K562 (cell line): ENCODE data around the gene BEST4. TPM values are rescaled to one million over a fixed set of nuclear protein-coding genes. Genes with fewer than 3 reads are reported as not detected.
A peak's percentile ranks its signal among the peaks of the same experiment; 100 is the strongest.

Experiments used
- ATAC-seq: fragments of 200-7000 bp; cut with Tn5 transposase; 3 replicates; pipeline ENCODE4 v1.9.1; 2020; ENCODE audit warnings: moderate library complexity
- BruUV-seq: library from RNA; stranded (reverse); fragments of 400-500 nt; replicated peaks from 2 replicates; lab custom pipeline; 2021; lab: Mats Ljungman, UMichigan
- CTCF ChIA-PET: fragments of 300-600 bp; formaldehyde crosslinking; extraction: SDS; loops from one replicate; lab custom pipeline; 2021; ENCODE audit warnings: low intra/inter-chr PET ratio; lab: Yijun Ruan, JAX
- POLR2A ChIA-PET: fragments of 300-600, 350-650 bp; sonication (Branson Sonifier 250); formaldehyde crosslinking; extraction: SDS; loops from one replicate; lab custom pipeline; 2021; ENCODE audit warnings: antibody characterized with exemption, inconsistent platforms; lab: Yijun Ruan, JAX
- DNase-seq, 4 experiments: peaks; one replicate each; pipeline versions ENCODE4 v3.0.0 to v3.0.0-alpha.2; 2011 to 2018; ENCODE audit warnings: low spot score in 3 of 4, mixed read lengths in 3 of 4; ENCODE audit errors: extremely low read depth in 1 of 4
- FAIRE-seq: peaks from 2 replicates; lab custom pipeline; 2011; peaks lifted over from hg19 to GRCh38; lab: Jason Lieb, UNC
- H2AFZ ChIP-seq: 2 replicates; pipeline ENCODE4 v1.6.0; 2011; ENCODE audit warnings: low read depth, low read length, control low read depth, inconsistent platforms
- H3K27ac ChIP-seq: fragments of 200-600 bp; 3 replicates; pipeline ENCODE4 v1.8.0; 2011; ENCODE audit warnings: low read depth, mild to moderate bottlenecking, control low read depth, inconsistent platforms, low read length, moderate library complexity, mixed read lengths; ENCODE audit errors: extremely low read depth
- H3K27me3 ChIP-seq, 2 experiments: fragments of 300-600 bp in 1 of 2; 2 replicates in 1 of 2; 3 replicates in 1 of 2; pipeline versions ENCODE4 v1.6.0 to v1.8.0; 2011; ENCODE audit warnings: inconsistent platforms in 2 of 2, low read length in 2 of 2, mild to moderate bottlenecking in 1 of 2, mixed read lengths in 1 of 2, moderate library complexity in 1 of 2; ENCODE audit not compliant: control insufficient read depth in 2 of 2, insufficient read depth in 2 of 2
- H3K36me3 ChIP-seq: fragments of 300-600 bp; 3 replicates; pipeline ENCODE4 v1.8.0; 2011; ENCODE audit warnings: mild to moderate bottlenecking, low read length, inconsistent platforms; ENCODE audit not compliant: control insufficient read depth, insufficient read depth
- H3K4me1 ChIP-seq, 2 experiments: fragments of 200-600 bp in 1 of 2; replicated peaks in 1 of 2; 2 replicates in 1 of 2; 3 replicates in 1 of 2; pipeline versions ENCODE4 v1.5.1 to v1.8.0; 2011; ENCODE audit warnings: inconsistent platforms in 2 of 2, low read length in 2 of 2, mild to moderate bottlenecking in 1 of 2, mixed read lengths in 1 of 2, moderate library complexity in 1 of 2; ENCODE audit not compliant: control insufficient read depth in 2 of 2, insufficient read depth in 2 of 2
- H3K4me2 ChIP-seq: 2 replicates; pipeline ENCODE4 v1.6.1; 2011; ENCODE audit warnings: low read length, control low read depth, inconsistent platforms, mixed read lengths; ENCODE audit not compliant: insufficient read depth
- H3K4me3 ChIP-seq: fragments of 200-600 bp; sonication (generic), shearing (Covaris generic); 2 replicates; pipeline ENCODE4 v1.5.1; 2016; ENCODE audit warnings: control low read depth, inconsistent platforms
- H3K79me2 ChIP-seq: fragments of 200-600 bp; 3 replicates; pipeline ENCODE4 v1.8.0; 2011; ENCODE audit warnings: low read length, inconsistent platforms; ENCODE audit not compliant: control insufficient read depth, insufficient read depth
- H3K9ac ChIP-seq, 2 experiments: 2 replicates each; pipeline versions ENCODE4 v1.6.0 to v1.6.1; 2011; ENCODE audit warnings: low read depth in 2 of 2, low read length in 2 of 2, control low read depth in 1 of 2, inconsistent platforms in 1 of 2, mild to moderate bottlenecking in 1 of 2, mixed read lengths in 1 of 2; ENCODE audit not compliant: insufficient read depth in 1 of 2
- H3K9me1 ChIP-seq: one replicate; pipeline ENCODE4 v1.6.0; 2011; ENCODE audit warnings: inconsistent platforms, mild to moderate bottlenecking, low read length, moderate library complexity; ENCODE audit not compliant: control insufficient read depth, insufficient read depth
- H3K9me3 ChIP-seq: replicated peaks from 2 replicates; pipeline ENCODE4 v1.5.1; 2011; ENCODE audit warnings: low read depth, low read length, inconsistent platforms; ENCODE audit not compliant: control insufficient read depth, insufficient read depth
- H4K20me1 ChIP-seq: replicated peaks from 2 replicates; pipeline ENCODE4 v1.6.1; 2011; ENCODE audit warnings: low read length, inconsistent platforms, mixed read lengths; ENCODE audit not compliant: control insufficient read depth, insufficient read depth
- MAX ChIP-seq: sonication (generic); formaldehyde crosslinking; IDR thresholded peaks from 2 replicates; pipeline ENCODE4 v1.9.0; 2022; ENCODE audit warnings: mild to moderate bottlenecking, missing genetic modification reagents
- POLR2G ChIP-seq: fragments of 200-400 bp; formaldehyde crosslinking; IDR thresholded peaks from 2 replicates; pipeline ENCODE4 v1.6.1; 2017; ENCODE audit warnings: low read depth, mild to moderate bottlenecking, antibody characterized with exemption, low read length, moderate library complexity
- U2AF1 ChIP-seq: fragments of 200-400 bp; formaldehyde crosslinking; optimal IDR thresholded peaks from 2 replicates; pipeline ENCODE3; 2017; ENCODE audit warnings: mild to moderate bottlenecking, low read depth, low read length, moderate library complexity
- WGBS: fragments of 100-300 bp; shearing (Covaris generic); methylation state at CpG from one replicate; pipeline ENCODE4 v1.1.6; 2016; ENCODE audit warnings: low coverage, mixed read lengths; ENCODE audit not compliant: insufficient coverage; ENCODE audit errors: missing lambda C conversion rate; 5-methylcytosine and 5-hydroxymethylcytosine counted together
- in situ Hi-C: fragments of 300-500 bp; cut with MboI; formaldehyde crosslinking; loops from 4 replicates; pipeline ENCODE4 v1.15.0; 2018; ENCODE audit warnings: inconsistent platforms, mixed read lengths
- intact Hi-C: fragments of 100-400 bp; cut with micrococcal nuclease; formaldehyde crosslinking; loops from 2 replicates; pipeline ENCODE4 v1.14.2; 2022
- polyA plus RNA-seq, 8 experiments: library from polyadenylated mRNA; depleted of rRNA in 4 of 8; stranded (reverse) in 5 of 8; unstranded in 3 of 8; fragments of >200 nt; fragmentation: Nextera tagmentation in 2 of 8; fragmentation: Illumina TruSeq in 1 of 8; extraction: Ambion mirVana in 2 of 8; extraction: Trizol in 1 of 8; gene quantifications; 2 replicates each; pipeline versions ENCODE4 v1.2.1 to v1.2.3, GENCODE V29; 2011 to 2014; ENCODE audit warnings: inconsistent platforms in 1 of 8, missing spikeins in 1 of 8
- total RNA-seq, 7 experiments: library from RNA; depleted of rRNA in 6 of 7; stranded (reverse); fragments of >200 nt in 6 of 7; fragmentation: Illumina TruSeq in 2 of 7; extraction: Trizol in 2 of 7; gene quantifications; 2 replicates each; pipeline versions ENCODE4 v1.2.1 to v1.2.3, GENCODE V29; 2011 to 2021; ENCODE audit warnings: low replicate concordance in 1 of 7

The BEST4 gene
- total and polyA plus RNA-seq, 9 of the 15 experiments (the other 6 are each of a cell fraction or from before 2014, with no cell fraction given) = 0.07 to 0.11 TPM; not detected in 7

- no peak for DNase-seq
- Histone ChIP-seq H3K9me3 (no peaks in the 10 kb centered on the region), H2AFZ (no peak overlapping the region), H3K36me3 (no peaks in the 10 kb centered on the region)
- 57% methylated on average over 6 of the region's 6 CpGs for WGBS
- no TSS peak for BruUV-seq
- TF ChIP-seq MAX (CRISPR knock-in tag) = 0 out of 2 replicates have a peak, but pooled peaks have one; percentile 15
- TF ChIP-seq POLR2G = 0 out of 2 replicates have a peak, but pooled peaks have one; percentile 4
- TF ChIP-seq U2AF1 = no peak
- TF ChIP-seq, all 486 proteins: peak for 2
- FAIRE-seq = no peak
- Histone ChIP-seq H4K20me1 (no peaks in the 10 kb centered on the region), H3K4me3 (no peak overlapping the region), H3K27ac (no peak overlapping the region), H3K9me1 (no peaks in the 10 kb centered on the region), H3K9ac (peak overlapping the region in 1 of 2 experiments; percentile 69; a peak in 2 of 4 replicates), H3K4me2 (no peak overlapping the region), H3K27me3 (no peaks in the 10 kb centered on the region), H3K79me2 (no peaks in the 10 kb centered on the region), H3K4me1 (peaks cover 13 to 41% of the 10 kb centered on the region in 2 experiments)
- no peak for ATAC-seq
- intact Hi-C loops = no loop called here
- in situ Hi-C loops = loop anchor here (5.0 kb wide), 1 partner anchor 90 kb away; the partner anchor contains the start of gene RNU5D-1
- ChIA-PET CTCF (no interaction called here), POLR2A (interaction anchor here (1.0 to 9.2 kb wide), 8 partner anchors 10 to 700 kb away, joined by 3 to 594 read pairs (median 94); partner anchors contain the start of genes BTBD19, DYNLT4, HECTD3 and MUTYH)
These were observed 34.2 kb upstream of the BEST4 start for GRCh38 chr1:44822131-44822701.
